CD4-positive, alpha-beta T cell treated with Interleukin-6 for 4 hours (primary cell): ENCODE measurements around the gene KLK7.
"Not testable (repeated sequence)": the region's sequence is repeated elsewhere in the genome, so short reads cannot be mapped to it uniquely, and the experiment has no call there.

Experiments
- DNase-seq: peaks from one replicate; pipeline ENCODE4 v3.0.0-alpha.2; 2020; ENCODE audit warnings: mixed read lengths

Gene KLK7

GRCh38 chr19:51010066-51010795 is 26.5 kb upstream of the KLK7 start:
- DNase-seq: no peak

- no peak for DNase-seq
Observed at GRCh38 chr19:51009061-51009891, 25.6 kb upstream of the KLK7 start.

- no peak for DNase-seq
Observed at GRCh38 chr19:51007488-51007887, 23.8 kb upstream of the KLK7 start.

GRCh38 chr19:51006406-51006805 is 22.7 kb upstream of the KLK7 start:
- no peak for DNase-seq

- no peak for DNase-seq
Observed at GRCh38 chr19:51005248-51005647, 21.5 kb upstream of the KLK7 start.

- DNase-seq: no peak
Observed at GRCh38 chr19:51003316-51003715, 19.6 kb upstream of the KLK7 start.

GRCh38 chr19:51002542-51003311 is 19.0 kb upstream of the KLK7 start:
- DNase-seq: peak; percentile 4

- no peak for DNase-seq
Observed at GRCh38 chr19:51002089-51002532, 18.4 kb upstream of the KLK7 start.

GRCh38 chr19:51001515-51001914 is 17.8 kb upstream of the KLK7 start, which contains the start of gene KLK8:
TSS of gene KLK8 (minus strand) at chr19:51001604. CDS start at chr19:51001167, 437 bp downstream.
- DNase-seq: no peak

GRCh38 chr19:51000981-51001380 is 17.3 kb upstream of the KLK7 start:
- no peak for DNase-seq

- no peak for DNase-seq
Observed at GRCh38 chr19:51000426-51000825, 16.7 kb upstream of the KLK7 start.

- no peak for DNase-seq
Observed at GRCh38 chr19:50998686-50999085, 15.0 kb upstream of the KLK7 start.

- DNase-seq: no peak
Observed at GRCh38 chr19:50998061-50998460, 14.3 kb upstream of the KLK7 start.

GRCh38 chr19:50994129-50994528 is 10.4 kb upstream of the KLK7 start:
- DNase-seq: no peak

GRCh38 chr19:50992666-50993035 is 8.9 kb upstream of the KLK7 start:
- DNase-seq: no peak

GRCh38 chr19:50984416-50984815 is 699 bp upstream of the KLK7 start:
- not testable (repeated sequence) for DNase-seq

GRCh38 chr19:50982186-50982585 is 1.5 kb downstream of the KLK7 start:
- no peak for DNase-seq

- no peak for DNase-seq
Observed at GRCh38 chr19:50981587-50982146, 2.0 kb downstream of the KLK7 start.

- DNase-seq: no peak
Observed at GRCh38 chr19:50980208-50980607, 3.5 kb downstream of the KLK7 start.

- DNase-seq: no peak
Observed at GRCh38 chr19:50979758-50980157, 4.0 kb downstream of the KLK7 start.

GRCh38 chr19:50978772-50979390 is 4.8 kb downstream of the KLK7 start:
- no peak for DNase-seq

GRCh38 chr19:50977626-50978025 is 6.1 kb downstream of the KLK7 start:
- no peak for DNase-seq

- DNase-seq: no peak
Observed at GRCh38 chr19:50975766-50976165, 8.0 kb downstream of the KLK7 start.
